ENCODE measurements around the gene BCAR1. TPM values are rescaled to one million over a fixed set of nuclear protein-coding genes. Genes with fewer than 3 reads are reported as not detected.

Gene BCAR1
- total RNA-seq, 2 donors from 2014 or later: 51.1 to 181 TPM

DNA sequence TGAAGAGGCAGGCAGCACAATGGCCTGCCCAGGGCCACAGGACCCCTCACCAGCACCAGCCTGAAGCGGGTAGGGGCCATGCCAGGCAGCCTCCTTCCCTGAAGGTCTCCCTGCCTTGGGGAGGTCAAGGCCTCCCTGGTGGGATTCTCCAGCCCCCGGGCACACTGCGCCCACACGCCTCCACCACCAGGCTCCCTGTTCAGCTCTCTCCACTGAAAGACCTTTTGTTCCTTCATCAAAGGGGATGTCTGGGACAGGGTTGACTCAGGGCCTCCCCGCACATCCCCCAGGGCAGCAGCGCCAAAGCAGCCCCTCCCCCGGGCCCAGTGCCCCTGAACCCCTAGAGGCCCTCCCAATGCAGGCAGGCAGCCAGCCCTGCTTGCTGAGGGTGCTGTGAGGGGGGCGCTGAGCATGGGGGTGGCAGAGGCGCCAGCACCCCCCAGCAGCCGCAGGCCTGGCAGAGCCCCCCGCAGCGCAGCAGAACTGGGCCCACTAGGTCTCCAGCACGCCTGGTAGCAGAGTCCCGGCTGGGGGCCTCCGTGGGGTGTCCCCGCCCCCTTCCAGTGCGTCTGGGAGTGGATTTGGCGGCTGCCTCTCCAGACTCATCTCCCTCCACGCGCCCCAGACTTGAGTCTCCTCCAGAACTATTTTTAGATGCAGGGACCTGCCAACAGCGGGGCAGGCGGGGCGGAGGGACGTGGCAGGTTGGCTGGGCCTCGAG is 13.1 kb downstream of the BCAR1 start:
- 28% methylated on average over 11 of the region's 25 CpGs for WGBS
- Histone ChIP-seq H3K9me3 (no peaks in the 10 kb centered on the region), H3K4me3 (no peak overlapping the region), H3K27ac (peak overlapping the region; percentile 76 to 78), H3K36me3 (peaks cover 5 to 19% of the 10 kb centered on the region in 2 donors), H3K27me3 (replicated peaks; ENCODE audit: insufficient read depth) (no peaks in the 10 kb centered on the region), H3K4me1 (replicated peaks) (peaks cover 25% of the 10 kb centered on the region)
- TF ChIP-seq POLR2AphosphoS5 (IDR thresholded peaks at IDR 0.05): peak; percentile 72
- TF ChIP-seq, protein P1, sequence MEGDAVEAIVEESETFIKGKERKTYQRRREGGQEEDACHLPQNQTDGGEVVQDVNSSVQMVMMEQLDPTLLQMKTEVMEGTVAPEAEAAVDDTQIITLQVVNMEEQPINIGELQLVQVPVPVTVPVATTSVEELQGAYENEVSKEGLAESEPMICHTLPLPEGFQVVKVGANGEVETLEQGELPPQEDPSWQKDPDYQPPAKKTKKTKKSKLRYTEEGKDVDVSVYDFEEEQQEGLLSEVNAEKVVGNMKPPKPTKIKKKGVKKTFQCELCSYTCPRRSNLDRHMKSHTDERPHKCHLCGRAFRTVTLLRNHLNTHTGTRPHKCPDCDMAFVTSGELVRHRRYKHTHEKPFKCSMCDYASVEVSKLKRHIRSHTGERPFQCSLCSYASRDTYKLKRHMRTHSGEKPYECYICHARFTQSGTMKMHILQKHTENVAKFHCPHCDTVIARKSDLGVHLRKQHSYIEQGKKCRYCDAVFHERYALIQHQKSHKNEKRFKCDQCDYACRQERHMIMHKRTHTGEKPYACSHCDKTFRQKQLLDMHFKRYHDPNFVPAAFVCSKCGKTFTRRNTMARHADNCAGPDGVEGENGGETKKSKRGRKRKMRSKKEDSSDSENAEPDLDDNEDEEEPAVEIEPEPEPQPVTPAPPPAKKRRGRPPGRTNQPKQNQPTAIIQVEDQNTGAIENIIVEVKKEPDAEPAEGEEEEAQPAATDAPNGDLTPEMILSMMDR (IDR thresholded peaks at IDR 0.05): no peak
- no peak for TF ChIP-seq POLR2A (IDR thresholded peaks at IDR 0.05)
- DNase-seq (ENCODE audit: low spot score): peak; percentile 74
- intact Hi-C loops (cut with DNase I): loop anchor here (5.0 kb wide), 1 partner anchor 164 kb away; no protein-coding TSS in a partner anchor

DNA sequence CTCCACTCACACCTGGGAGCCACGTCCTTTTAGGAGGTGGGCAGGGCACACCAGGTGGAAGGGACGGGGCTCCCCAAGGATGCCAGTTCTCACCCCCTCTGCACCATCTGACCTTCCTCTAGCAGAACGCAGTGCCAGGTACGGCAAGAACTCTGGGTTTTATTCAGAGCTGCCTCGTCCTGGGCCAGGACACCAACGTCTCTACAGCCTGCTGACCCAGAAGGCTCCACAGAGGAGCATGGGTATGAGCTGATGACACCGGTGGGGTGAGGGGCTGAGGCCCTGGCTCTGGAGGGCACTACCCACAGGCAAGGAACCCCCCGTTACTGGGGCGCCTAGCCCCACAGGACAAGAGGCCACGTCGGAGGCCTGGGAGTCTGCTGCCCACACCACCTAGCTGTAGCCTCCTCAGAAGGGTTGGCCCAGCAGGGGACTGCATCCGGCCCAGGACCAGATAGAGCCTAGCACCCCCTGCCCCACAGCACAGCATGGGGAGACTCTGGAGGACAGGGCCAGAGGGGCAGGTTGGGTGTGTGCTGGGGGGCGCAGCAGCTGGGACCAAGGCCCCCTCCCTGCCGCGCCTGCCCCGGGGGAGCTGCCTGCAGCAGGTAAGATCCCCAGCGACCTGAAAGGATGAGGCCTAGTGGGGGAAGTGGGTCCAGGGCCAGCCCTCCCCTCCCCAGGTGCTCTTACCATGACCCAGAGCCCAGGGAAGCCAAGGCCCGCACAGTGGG is 13.9 kb downstream of the BCAR1 start:
- H3K4me3 ChIP-seq: no peak overlapping the region
- DNase-seq (ENCODE audit: low spot score): no peak
- peak overlapping the region; percentile 76 to 78 for H3K27ac ChIP-seq
- intact Hi-C loops (cut with DNase I): loop anchor here (5.0 kb wide), 1 partner anchor 165 kb away; no protein-coding TSS in a partner anchor
- WGBS: 72% methylated on average over 15 of the region's 18 CpGs
- no peaks in the 10 kb centered on the region for H3K9me3 ChIP-seq
- TF ChIP-seq, protein P1 (IDR thresholded peaks at IDR 0.05): no peak
- no peak for TF ChIP-seq POLR2AphosphoS5 (IDR thresholded peaks at IDR 0.05)
- TF ChIP-seq POLR2A (IDR thresholded peaks at IDR 0.05): no peak
- H3K36me3 ChIP-seq: peaks cover 5 to 17% of the 10 kb centered on the region in 2 donors
- peaks cover 25% of the 10 kb centered on the region for H3K4me1 ChIP-seq (replicated peaks)
- H3K27me3 ChIP-seq (replicated peaks; ENCODE audit: insufficient read depth): no peaks in the 10 kb centered on the region

DNA sequence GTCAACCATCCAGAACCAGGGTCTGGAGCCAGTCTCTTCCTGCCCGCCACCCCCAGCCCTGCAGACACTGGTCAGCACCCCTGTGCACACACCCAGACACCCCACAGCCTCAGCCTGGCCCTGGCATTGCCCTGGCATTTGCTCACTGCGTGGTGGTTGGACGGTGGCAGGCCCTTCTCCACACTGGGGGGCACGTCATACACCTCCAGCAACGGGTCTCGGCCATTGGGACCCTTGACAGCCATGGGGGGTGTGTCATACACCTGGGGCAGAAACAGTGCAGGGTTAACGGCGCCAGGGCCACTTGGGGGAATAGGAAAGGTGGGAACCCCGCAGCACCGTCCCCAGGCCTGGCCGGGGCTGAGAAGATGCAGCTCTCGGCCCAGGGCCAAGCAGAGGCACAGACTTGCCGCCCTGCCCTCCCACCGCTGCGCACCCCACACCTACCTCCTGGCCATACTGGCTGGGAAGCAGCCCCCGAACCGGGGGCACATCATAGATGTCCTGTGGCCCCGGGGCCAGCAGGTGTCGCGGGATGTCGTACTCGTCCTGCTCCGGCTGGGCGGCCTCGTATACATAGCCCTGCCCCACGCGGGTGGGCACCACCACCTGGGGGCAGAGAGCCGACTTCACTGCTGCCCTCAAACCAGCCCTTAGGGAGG is 14.6 kb downstream of the BCAR1 start:
- Histone ChIP-seq H3K36me3 (peaks cover 5 to 11% of the 10 kb centered on the region in 2 donors), H3K4me1 (replicated peaks) (peaks cover 25% of the 10 kb centered on the region), H3K27me3 (replicated peaks; ENCODE audit: insufficient read depth) (no peaks in the 10 kb centered on the region), H3K9me3 (no peaks in the 10 kb centered on the region), H3K4me3 (no peak overlapping the region), H3K27ac (no peak overlapping the region)
- no peak for DNase-seq (ENCODE audit: low spot score)
- intact Hi-C loops (cut with DNase I): loop anchor here (5.0 kb wide), 1 partner anchor 165 kb away; no protein-coding TSS in a partner anchor
- TF ChIP-seq POLR2A (IDR thresholded peaks at IDR 0.05) (no peak), POLR2AphosphoS5 (IDR thresholded peaks at IDR 0.05) (no peak)
- TF ChIP-seq, protein P1 (IDR thresholded peaks at IDR 0.05): no peak
- WGBS: 79% methylated on average over 25 of the region's 28 CpGs

DNA sequence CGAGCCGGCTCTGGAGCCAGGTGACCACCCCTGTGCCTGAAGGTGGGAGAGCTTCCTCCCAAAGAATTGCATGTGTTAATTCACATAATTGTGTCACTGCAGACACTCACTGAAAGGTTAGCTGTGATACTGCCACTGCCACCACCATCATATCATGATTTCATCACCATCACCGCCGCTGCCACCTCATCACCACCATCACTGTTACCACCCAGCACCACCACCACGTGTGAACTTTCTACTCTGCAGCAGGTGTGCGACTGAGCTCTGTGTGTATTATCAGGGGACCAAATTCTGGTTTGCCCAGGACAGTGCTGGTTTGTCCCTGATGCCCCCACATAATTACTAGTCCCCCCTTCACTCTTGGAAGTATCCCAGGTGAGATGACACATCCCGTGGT is 15.2 kb downstream of the BCAR1 start:
- intact Hi-C loops (cut with DNase I): loop anchor here (5.0 kb wide), 1 partner anchor 166 kb away; no protein-coding TSS in a partner anchor
- H3K36me3 ChIP-seq: peaks cover 5 to 11% of the 10 kb centered on the region in 2 donors
- TF ChIP-seq POLR2AphosphoS5 (IDR thresholded peaks at IDR 0.05) (no peak), POLR2A (IDR thresholded peaks at IDR 0.05) (no peak)
- TF ChIP-seq, protein P1 (IDR thresholded peaks at IDR 0.05): no peak
- no peak overlapping the region for H3K4me3 ChIP-seq
- 80% methylated on average over 7 of the region's 7 CpGs for WGBS
- no peak for DNase-seq (ENCODE audit: low spot score)
- H3K4me1 ChIP-seq (replicated peaks): peaks cover 25% of the 10 kb centered on the region
- H3K9me3 ChIP-seq: no peaks in the 10 kb centered on the region
- no peaks in the 10 kb centered on the region for H3K27me3 ChIP-seq (replicated peaks; ENCODE audit: insufficient read depth)
- no peak overlapping the region for H3K27ac ChIP-seq

Data from prostate gland (tissue), 2 donors.